SU-DHL-6 (cell line): Measurements from ENCODE around the gene SFXN2.
"Not testable (repeated sequence)": the region's sequence is repeated elsewhere in the genome, so short reads cannot be mapped to it uniquely, and the experiment has no call there.

ENCODE experiments used
- EZH2phosphoT487 ChIP-seq: fragments of 200-600 bp; sonication (generic), shearing (Covaris generic); conservative IDR thresholded peaks from 2 replicates; pipeline ENCODE4 v1.6.1; 2018; ENCODE audit warnings: mild to moderate bottlenecking, antibody characterized with exemption, low read length, moderate library complexity, mixed read lengths
- TF ChIP-seq, protein P1 (sequence below): fragments of 200-600 bp; sonication (generic); IDR thresholded peaks from one replicate; pipeline ENCODE4 v1.5.1; 2017; ENCODE audit warnings: antibody characterized with exemption, mild to moderate bottlenecking, low read length, moderate library complexity; ENCODE audit not compliant: insufficient read depth, poor library complexity, severe bottlenecking

DNA sequence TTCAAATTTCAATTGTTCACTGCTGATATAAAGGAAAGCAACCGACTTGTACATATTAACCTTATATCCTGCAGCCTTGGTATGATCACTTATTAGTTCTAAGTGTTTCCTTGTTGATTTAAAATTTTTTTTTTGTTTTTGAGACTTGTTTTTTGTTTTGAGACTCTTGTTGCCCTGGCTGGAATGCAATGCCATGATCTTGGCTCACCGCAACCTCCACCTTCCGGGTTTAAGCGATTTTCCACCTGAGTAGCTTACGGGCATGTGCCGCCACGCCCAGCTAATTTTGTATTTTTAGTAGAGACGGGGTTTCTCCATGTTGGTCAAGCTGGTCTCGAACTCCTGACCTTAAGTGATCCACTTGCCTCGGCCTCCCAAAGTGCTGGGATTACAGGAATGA lies 19.0 kb upstream of the SFXN2 start:
- TF ChIP-seq, protein P1, sequence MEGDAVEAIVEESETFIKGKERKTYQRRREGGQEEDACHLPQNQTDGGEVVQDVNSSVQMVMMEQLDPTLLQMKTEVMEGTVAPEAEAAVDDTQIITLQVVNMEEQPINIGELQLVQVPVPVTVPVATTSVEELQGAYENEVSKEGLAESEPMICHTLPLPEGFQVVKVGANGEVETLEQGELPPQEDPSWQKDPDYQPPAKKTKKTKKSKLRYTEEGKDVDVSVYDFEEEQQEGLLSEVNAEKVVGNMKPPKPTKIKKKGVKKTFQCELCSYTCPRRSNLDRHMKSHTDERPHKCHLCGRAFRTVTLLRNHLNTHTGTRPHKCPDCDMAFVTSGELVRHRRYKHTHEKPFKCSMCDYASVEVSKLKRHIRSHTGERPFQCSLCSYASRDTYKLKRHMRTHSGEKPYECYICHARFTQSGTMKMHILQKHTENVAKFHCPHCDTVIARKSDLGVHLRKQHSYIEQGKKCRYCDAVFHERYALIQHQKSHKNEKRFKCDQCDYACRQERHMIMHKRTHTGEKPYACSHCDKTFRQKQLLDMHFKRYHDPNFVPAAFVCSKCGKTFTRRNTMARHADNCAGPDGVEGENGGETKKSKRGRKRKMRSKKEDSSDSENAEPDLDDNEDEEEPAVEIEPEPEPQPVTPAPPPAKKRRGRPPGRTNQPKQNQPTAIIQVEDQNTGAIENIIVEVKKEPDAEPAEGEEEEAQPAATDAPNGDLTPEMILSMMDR: not testable (repeated sequence)
- TF ChIP-seq EZH2phosphoT487: not testable (repeated sequence)
